GM19099 (cell line): ENCODE data around the gene ZBTB37.

Experiments
- POLR2A ChIP-seq: IDR thresholded peaks from 3 replicates; pipeline ENCODE4 v1.6.1; 2011; ENCODE audit warnings: low read depth; ENCODE audit not compliant: insufficient read length; ENCODE audit errors: extremely low read depth

ZBTB37 gene, protein sequence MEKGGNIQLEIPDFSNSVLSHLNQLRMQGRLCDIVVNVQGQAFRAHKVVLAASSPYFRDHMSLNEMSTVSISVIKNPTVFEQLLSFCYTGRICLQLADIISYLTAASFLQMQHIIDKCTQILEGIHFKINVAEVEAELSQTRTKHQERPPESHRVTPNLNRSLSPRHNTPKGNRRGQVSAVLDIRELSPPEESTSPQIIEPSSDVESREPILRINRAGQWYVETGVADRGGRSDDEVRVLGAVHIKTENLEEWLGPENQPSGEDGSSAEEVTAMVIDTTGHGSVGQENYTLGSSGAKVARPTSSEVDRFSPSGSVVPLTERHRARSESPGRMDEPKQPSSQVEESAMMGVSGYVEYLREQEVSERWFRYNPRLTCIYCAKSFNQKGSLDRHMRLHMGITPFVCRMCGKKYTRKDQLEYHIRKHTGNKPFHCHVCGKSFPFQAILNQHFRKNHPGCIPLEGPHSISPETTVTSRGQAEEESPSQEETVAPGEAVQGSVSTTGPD

DNA sequence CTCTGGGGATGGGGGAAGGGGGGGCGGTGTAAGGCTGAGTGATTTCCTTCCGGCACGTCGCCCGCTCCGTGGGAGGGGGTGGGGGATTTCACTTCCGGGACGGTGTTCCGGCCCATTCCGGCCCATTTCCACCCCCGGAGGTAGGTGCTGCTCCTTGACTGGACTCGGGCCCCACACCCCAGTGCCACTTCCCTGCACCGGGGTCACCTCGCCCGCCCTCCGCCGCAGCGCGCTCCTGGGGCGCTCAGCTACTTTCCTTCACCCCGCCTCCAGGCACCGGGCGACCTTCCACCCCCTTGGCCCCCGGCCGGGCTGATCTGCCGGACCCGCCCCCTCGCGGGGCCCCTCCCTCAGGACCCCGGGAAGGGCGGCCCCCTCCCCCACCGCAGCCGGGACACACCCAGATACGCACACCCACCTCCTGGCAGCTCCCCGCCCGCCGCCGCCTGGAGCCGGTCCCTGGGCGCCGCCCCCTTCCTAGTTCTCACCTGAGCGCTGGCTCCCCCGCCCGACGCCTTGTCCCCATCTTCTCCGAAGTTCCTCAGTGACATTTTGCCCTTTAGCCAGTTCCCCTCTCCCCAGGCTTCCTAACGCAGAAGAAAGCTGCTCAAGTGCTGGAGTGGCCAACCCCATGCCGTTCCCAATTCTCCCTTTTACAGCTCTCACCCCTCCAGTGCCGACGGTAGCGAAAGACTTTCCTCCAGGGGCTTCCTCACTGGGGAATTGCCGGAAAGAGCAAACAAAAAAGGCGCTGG, at the start of gene ZBTB37:
TSS of gene ZBTB37 (plus strand) at position 115 of the 755 bp plus-strand sequence. CDS start 1,846 bp downstream, outside the sequence.
- no peak for TF ChIP-seq POLR2A

DNA sequence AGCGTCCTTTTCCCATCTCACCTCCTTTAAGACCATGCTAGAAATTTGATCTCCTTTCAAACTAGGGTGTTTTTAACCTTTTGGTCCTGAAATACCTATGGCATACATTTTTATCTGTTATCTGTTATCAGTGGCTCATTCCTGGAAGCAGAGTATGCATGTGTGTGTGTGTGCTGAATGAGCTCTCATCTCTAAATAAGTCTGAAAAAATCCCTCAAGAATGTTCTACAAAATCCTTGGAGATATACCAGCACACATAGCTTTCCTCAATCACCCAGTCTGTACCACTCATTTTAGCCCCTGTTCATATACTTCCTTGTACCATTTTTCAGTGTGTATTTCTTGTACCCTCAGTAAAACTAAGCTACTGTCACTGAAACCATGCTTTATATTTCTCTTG, 49.7 kb upstream of the ZBTB37 start:
- no peak for TF ChIP-seq POLR2A

DNA sequence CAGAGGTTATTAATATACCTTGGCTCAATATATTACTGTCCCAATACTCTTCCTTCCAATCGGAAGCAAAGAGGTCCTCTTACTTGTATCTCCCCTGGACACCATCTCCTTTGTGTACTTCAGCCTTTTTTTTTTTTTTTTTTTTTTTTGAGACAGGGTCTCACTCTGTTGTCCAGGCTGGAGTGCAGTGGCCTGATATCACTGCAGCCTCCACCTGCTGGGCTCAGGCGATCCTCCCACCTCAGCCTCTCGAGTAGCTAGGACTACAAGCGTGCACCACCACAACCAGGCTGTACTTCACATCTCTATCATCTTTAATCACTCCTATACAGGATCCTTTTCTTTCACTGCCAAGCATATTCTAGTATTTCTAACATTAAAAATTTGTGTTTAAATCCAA, 46.5 kb upstream of the ZBTB37 start:
- TF ChIP-seq POLR2A = no peak

DNA sequence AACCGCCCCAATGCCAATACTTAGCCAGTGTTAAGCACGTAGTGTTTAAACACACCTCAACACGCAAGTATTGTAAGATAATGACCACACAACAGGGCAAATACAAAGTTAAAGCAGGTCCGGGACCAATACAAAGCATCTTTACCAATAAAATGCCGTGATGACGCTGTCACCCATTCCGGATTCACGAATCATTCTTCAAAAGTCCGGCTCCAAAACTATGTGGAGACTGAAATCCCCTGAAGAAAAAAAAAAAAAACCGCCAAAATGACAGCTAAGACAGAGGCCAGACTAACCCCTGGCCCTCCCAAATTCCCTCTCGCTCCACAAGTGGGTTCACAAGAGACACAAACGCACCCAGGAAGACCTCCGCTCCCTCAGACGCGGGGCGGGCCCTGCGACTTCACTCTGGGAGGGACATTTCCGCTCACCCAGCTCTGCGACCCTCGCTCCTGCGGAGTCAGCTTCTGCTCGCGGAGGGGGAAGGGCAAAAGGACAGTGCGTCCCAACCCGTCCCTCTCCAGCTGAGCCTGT, 44.3 kb upstream of the ZBTB37 start:
- peak; percentile 28 for TF ChIP-seq POLR2A

DNA sequence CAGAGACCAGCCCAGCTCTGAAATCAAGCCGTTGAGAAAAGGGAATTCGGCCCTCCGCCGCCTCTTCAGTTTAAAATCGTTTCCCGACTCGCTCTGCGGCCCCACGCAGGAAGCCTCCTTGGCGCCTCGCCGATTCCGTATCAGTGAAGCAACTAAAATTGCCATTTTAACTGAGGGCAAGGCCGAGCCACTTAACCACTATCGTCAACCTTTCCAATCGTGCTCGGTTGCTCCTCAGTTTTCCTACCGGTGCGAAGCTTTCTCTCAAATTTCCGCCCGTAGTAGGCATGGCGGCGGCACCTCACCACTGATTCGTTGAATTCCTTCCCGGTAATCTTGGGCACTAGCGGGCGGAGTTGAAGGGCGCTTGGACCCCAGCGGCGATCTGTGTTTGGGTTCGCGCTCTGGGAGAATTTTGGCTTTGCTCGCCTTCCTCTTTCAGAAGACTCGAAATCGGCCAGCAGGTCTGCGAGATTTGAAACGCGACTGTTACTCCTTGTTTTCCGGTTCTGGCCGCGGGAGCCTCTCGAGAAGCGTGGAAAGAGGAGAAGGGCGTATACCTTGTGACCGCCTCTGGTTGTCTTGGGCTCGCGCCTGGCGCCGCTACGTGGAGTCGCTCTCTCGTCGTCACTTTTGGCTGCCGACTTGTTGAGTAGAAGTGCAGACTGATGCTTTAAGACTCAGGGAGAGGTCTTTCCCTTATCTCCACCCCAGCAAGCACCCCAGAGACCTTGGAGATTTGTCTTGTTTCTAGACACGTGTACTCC, 43.7 kb upstream of the ZBTB37 start, which contains the start of the genes CENPL and DARS2:
TSS of gene CENPL (minus strand) at position 569 of the 767 bp plus-strand sequence. CDS start 13,584 bp downstream, outside the sequence.
TSS of gene DARS2 (plus strand) at position 359 of the 767 bp plus-strand sequence. CDS start 557 bp downstream, outside the sequence.
- peak; percentile 70 for TF ChIP-seq POLR2A

DNA sequence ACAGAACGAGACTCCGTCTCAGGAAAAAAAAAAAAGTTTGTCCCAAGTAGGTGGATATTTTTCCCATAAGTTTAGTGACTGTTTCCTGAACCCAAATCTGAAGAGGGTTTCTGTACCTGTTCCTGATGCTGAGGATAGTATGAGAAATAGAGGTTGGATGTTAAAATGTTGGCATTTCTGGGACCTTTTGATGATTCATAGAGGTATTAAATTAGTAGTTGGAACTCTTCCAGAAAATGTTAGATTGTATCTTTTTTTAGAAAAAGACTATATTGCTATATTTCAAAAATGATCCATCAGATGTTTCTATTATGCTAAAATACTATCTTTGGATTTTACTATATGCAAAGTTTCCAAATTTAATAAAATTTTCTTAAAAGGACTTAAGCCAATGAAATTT, 40.6 kb upstream of the ZBTB37 start:
- no peak for TF ChIP-seq POLR2A

DNA sequence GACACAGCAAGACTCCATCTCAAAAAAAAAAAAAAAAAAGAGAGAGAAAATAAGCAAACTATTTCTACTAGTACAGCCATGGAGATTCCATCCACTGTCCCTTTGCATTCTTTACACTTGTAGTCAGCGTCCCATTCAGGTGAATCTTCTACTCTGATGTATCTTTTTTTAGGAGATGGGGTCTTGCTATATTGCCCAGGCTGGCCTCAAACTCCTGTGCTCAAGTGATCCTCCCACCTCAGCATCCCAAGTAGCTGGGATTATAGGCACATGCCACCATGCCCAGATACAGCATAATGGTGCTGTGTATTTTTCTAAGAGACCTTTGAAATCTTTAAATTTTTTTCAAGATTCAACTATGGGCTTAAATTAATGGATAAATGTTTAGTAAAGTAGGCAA, 35.4 kb upstream of the ZBTB37 start:
- no peak for TF ChIP-seq POLR2A

DNA sequence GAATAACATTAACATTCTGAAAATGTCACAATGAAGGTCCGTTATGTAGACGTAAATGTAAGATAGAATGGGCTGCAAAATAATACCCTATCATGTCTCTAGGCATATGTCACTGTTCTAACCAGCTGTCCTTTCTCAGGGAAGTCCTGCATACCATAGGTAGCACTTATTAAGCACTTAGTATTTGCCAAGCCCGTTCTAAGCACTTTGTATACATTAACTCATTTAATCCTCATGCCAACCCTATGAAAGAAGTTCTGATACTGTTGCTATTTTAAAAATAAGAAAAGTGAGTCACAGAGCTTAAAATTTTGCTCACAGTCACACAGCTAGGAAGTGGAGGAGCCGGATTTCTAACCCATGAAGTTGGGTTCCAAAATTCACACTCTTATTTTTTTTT, 16.1 kb upstream of the ZBTB37 start:
- TF ChIP-seq POLR2A = no peak

DNA sequence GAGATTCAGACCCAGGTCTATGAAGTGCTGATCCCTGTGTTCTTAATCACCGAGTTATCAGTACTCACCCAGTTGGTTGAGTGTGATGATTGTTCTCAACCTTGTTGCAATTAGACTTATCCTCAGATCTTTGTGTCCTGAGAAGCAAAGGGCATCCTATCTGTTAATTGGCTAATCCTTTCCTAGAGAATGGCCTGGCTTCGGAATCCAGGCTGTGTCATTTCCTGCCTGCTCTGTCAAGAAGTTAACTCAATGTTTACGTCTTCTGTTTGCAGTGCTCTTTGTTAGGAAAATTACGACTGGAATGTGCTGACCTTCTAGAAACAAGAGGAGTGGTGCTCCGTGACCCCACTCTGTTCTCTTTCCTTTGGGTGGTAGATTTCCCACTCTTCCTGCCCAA, 15.1 kb upstream of the ZBTB37 start:
- TF ChIP-seq POLR2A = no peak

DNA sequence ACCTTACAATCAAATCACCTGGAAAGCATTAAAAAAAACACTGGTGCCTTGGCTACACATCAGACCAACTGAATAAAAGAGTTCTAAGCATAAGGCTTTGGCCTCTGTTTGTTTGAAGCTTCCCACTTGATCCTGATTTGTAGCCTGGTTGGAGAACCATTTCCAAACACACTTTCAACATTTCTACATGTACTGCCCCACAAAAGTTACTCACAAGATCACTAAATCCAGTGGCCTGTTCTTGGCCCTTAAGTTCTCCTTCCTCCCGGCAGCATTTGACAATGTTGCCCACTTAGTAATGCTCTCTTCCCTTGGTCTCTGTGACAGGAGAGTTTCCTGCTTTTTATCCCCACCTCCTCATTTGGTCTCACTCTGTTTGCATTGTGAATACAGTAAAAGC, 12.2 kb upstream of the ZBTB37 start:
- TF ChIP-seq POLR2A = no peak

DNA sequence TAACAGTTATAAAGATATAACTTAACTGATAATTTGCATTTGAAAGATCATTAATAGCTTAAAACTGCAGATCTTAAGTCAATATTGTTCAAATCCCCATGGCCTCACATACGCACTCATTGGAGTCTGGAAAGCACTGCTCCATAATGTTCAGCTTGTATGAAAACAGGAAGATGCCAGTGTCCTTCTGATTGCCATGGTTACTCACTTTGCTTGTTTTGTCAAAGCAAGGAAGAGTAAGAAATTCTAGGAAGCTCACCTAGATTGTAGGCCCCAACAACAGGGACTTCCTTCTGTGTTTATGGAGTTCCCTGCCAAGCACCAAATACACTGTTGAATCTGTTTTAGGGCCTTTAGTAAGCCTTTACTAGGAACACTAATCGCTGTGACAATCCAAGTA, 11.3 kb upstream of the ZBTB37 start:
- no peak for TF ChIP-seq POLR2A

DNA sequence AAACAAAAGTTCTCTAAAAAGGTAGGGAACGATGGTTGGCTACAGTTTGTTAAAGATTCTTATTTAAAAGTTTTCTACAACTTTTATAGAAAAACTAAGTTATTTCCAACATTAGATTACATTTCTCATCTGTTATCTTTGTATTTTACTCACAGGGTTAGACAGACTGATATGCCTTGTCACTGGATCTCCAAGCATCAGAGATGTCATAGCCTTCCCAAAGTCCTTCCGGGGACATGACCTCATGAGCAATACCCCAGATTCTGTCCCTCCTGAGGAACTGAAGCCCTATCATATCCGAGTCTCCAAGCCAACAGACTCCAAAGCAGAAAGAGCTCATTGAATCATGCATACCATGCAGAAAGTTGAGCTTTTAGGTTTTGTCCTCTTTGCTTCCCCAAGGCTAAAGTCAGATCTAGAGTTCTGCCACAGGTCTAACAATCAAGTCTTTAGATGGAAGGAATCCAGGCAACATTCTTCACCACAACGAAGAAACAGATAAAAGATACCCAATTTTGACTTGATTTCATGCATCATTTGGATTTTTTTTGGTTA, 10.7 kb upstream of the ZBTB37 start:
- TF ChIP-seq POLR2A = no peak

DNA sequence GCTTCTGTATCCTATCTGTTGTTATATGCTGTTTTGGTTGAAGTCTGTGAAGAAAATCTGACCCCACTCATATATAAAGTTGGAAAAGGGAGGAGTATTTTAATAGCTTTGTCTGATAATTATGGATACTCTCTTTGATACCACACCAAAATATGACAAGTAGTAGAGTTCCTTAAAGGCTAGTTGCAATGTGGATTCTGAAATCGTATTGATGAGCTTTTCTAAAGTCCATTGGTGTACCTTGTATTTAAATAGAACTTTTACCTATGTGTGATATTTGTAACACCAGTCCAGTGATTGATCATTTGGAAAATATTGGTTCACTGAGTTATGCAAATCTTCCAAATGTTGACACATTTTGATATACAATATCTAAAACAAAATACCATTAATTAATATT, 8.1 kb upstream of the ZBTB37 start:
- no peak for TF ChIP-seq POLR2A

DNA sequence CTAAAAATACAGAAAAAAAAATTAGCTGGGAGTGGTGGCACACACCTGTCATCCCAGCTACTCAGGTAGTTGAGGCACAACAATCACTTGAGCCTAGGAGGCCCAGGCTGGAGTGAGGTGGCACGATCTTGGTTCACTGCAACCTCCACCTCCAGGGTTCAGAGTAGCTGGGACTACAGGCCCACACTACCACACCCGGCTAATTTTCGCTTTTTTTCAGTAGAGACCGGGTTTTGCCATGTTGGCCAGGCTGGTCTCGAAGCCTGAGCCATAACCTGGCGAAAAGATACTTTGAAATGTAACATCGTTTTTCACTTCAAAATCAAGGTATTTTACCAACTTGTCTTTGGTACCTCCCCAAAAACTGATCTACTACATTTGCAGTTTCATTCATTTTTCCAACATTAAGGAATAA, 6.4 kb upstream of the ZBTB37 start:
- TF ChIP-seq POLR2A = no peak
